Measurements from ENCODE around the gene TNFRSF25. TPM values are rescaled to one million over a fixed set of nuclear protein-coding genes. Genes with fewer than 3 reads are reported as not detected.

Gene TNFRSF25
- polyA plus RNA-seq, 2 of the 4 experiments (the other 2 are of a cell fraction), result 0.65 to 3.4 TPM

- TF ChIP-seq KDM5A (IDR thresholded peaks at IDR 0.05), result no peak
- no peak for TF ChIP-seq ZSCAN20 (CRISPR knock-in tag; IDR thresholded peaks at IDR 0.05)
- no peak for TF ChIP-seq MAX (IDR thresholded peaks at IDR 0.05)
- no peak for TF ChIP-seq CHD2 (IDR thresholded peaks at IDR 0.05; ENCODE audit: low read length, partially characterized antibody)
- TF ChIP-seq HOXB5 (CRISPR knock-in tag; IDR thresholded peaks at IDR 0.05), result no peak
- TF ChIP-seq EHMT2 (IDR thresholded peaks at IDR 0.05; ENCODE audit: low read depth), result no peak
- no peak for TF ChIP-seq JUNB (IDR thresholded peaks at IDR 0.05)
- no peak for TF ChIP-seq FOSL2 (IDR thresholded peaks at IDR 0.05)
- no peak for TF ChIP-seq FOSL2 (CRISPR knock-in tag; IDR thresholded peaks at IDR 0.05)
- no peak for TF ChIP-seq ATOH8 (CRISPR knock-in tag; IDR thresholded peaks at IDR 0.05; ENCODE audit: low read depth)
- TF ChIP-seq REST (IDR thresholded peaks at IDR 0.05), result no peak
- no peak for TF ChIP-seq NR3C1 (IDR thresholded peaks at IDR 0.05)
- no peak for TF ChIP-seq POLR2A (IDR thresholded peaks at IDR 0.05; ENCODE audit: low read length)
- no peak for TF ChIP-seq KDM1A (IDR thresholded peaks at IDR 0.05; ENCODE audit: low read depth)
- TF ChIP-seq RAD21 (conservative IDR thresholded peaks at IDR 0.05 in 1 of 2, IDR thresholded peaks at IDR 0.05 in 1 of 2), result no peak
- ATAC-seq, result peak; percentile 7 to 8; a peak in 5 of 6 replicates
Measured at GRCh38 chr1:6491081-6491449, 25.1 kb upstream of the TNFRSF25 start.

GRCh38 chr1:6490181-6491080, 24.5 kb upstream of the TNFRSF25 start:
- ChIA-PET CTCF (interaction anchor here (0.5 to 4.6 kb wide), 29 partner anchors 10 to 244 kb away, joined by 3 to 54 read pairs (median 4); partner anchors contain the start of genes NOL9 and TAS1R1), POLR2A (interaction anchor here (0.7 kb wide), 1 partner anchor 306 kb away, joined by 4 read pairs; no protein-coding TSS in a partner anchor)
- Histone ChIP-seq H3K9me3 (no peaks in the 10 kb centered on the region), H3K4me3 (peak overlapping the region; percentile 94), H3K4me1 (peaks cover 23% of the 10 kb centered on the region), H3K27ac (peak overlapping the region; percentile 99), H3K4me2 (peak overlapping the region; percentile 100)
- ATAC-seq, result peak; percentile 76 to 83
- TF ChIP-seq EHMT2 (IDR thresholded peaks at IDR 0.05; ENCODE audit: low read depth) (no peak), POLR2A (IDR thresholded peaks at IDR 0.05; ENCODE audit: low read length) (peak; percentile 1; the same call in 1 of the 2 replicates), SMC3 (IDR thresholded peaks at IDR 0.05) (no peak), RFX5 (IDR thresholded peaks at IDR 0.05) (no peak), PHF8 (IDR thresholded peaks at IDR 0.05; ENCODE audit: borderline replicate concordance, low read depth) (peak; percentile 26; the same call in 1 of the 2 replicates), HMGXB4 (CRISPR knock-in tag; IDR thresholded peaks at IDR 0.05; ENCODE audit: borderline replicate concordance) (no peak), JUN (IDR thresholded peaks at IDR 0.05) (peak in 1 of 2 experiments; percentile 48; a peak in 2 of 5 replicates), MAX (IDR thresholded peaks at IDR 0.05) (peak; percentile 30; the same call in 1 of the 2 replicates), GATA3 (IDR thresholded peaks at IDR 0.05; ENCODE audit: borderline replicate concordance) (peak; percentile 28; the same call in 1 of the 2 replicates), ESRRA (IDR thresholded peaks at IDR 0.05; ENCODE audit: borderline replicate concordance, low read length) (no peak), CBX2 (IDR thresholded peaks at IDR 0.05; ENCODE audit: borderline replicate concordance, low read depth) (no peak)
- 0% methylated on average over 20 of the region's 70 CpGs for WGBS (ENCODE audit: missing lambda C conversion rate)
- no peak for FAIRE-seq
- DNase-seq (ENCODE audit: low read depth in 1 of 2, low spot score in 1 of 2), result peak; percentile 62 to 77

More at GRCh38 chr1:6491081-6491449, 25.1 kb upstream of the TNFRSF25 start:
- Histone ChIP-seq H3K9me3 (no peaks in the 10 kb centered on the region), H3K4me1 (peaks cover 23% of the 10 kb centered on the region), H3K4me3 (peak overlapping the region; percentile 94), H3K27ac (peak overlapping the region; percentile 99), H3K4me2 (peak overlapping the region; percentile 100)
- DNase-seq (ENCODE audit: low read depth in 1 of 2, low spot score in 1 of 2) (no peak), FAIRE-seq (no peak)
- ChIA-PET CTCF (interaction anchor here (0.6 to 4.6 kb wide), 11 partner anchors 10 to 245 kb away, joined by 3 to 54 read pairs (median 5); partner anchors contain the start of genes NOL9 and TAS1R1), POLR2A (interaction anchor here (0.6 to 0.7 kb wide), 2 partner anchors 123 to 307 kb away, joined by 3 to 4 read pairs; partner anchors contain the start of gene PHF13)
- 4% methylated on average over 6 of the region's 6 CpGs for WGBS (ENCODE audit: missing lambda C conversion rate)
